Suprapubic skin (tissue), 4 donors: ENCODE data around the gene HERPUD1. TPM values are rescaled to one million over a fixed set of nuclear protein-coding genes. Genes with fewer than 3 reads are reported as not detected.
A peak's percentile ranks its signal among the peaks of the same experiment; 100 is the strongest.

Experiments used
- DNase-seq, 2 donors: peaks; one replicate each; pipeline ENCODE4 v3.0.0-alpha.2; 2019; ENCODE audit warnings: low spot score in 2 of 2
- H3K27ac ChIP-seq: fragments of 200-600 bp; sonication (generic); one replicate; pipeline ENCODE4 v1.5.1; 2019
- H3K27me3 ChIP-seq: fragments of 200-600 bp; sonication (generic); one replicate; pipeline ENCODE4 v1.5.1; 2019
- H3K36me3 ChIP-seq: fragments of 200-600 bp; sonication (generic); one replicate; pipeline ENCODE4 v1.5.1; 2019
- H3K4me1 ChIP-seq: fragments of 200-600 bp; sonication (generic); one replicate; pipeline ENCODE4 v1.5.1; 2019
- H3K4me3 ChIP-seq: fragments of 200-600 bp; sonication (generic); one replicate; pipeline ENCODE4 v1.5.1; 2019; ENCODE audit warnings: mild to moderate bottlenecking
- H3K9me3 ChIP-seq: fragments of 200-600 bp; sonication (generic); one replicate; pipeline ENCODE4 v1.5.1; 2019
- CTCF ChIP-seq, 2 donors: fragments of 200-600 bp in 1 of 2; fragments of 450-650 bp in 1 of 2; sonication (generic) in 1 of 2; IDR thresholded peaks; one replicate each; pipeline ENCODE4 v1.5.1; 2016 to 2019; ENCODE audit warnings: antibody characterized with exemption in 2 of 2, mild to moderate bottlenecking in 1 of 2, moderate library complexity in 1 of 2
- EP300 ChIP-seq: sonication (generic); formaldehyde crosslinking; IDR thresholded peaks from one replicate; pipeline ENCODE4 v1.6.1; 2017; ENCODE audit warnings: antibody characterized with exemption
- POLR2A ChIP-seq, 2 donors: fragments of 450-650 bp; IDR thresholded peaks; one replicate each; pipeline ENCODE4 v1.6.1; 2017; ENCODE audit warnings: antibody characterized with exemption in 2 of 2, mild to moderate bottlenecking in 2 of 2, moderate library complexity in 2 of 2
- POLR2AphosphoS5 ChIP-seq, 3 donors: sonication (generic); formaldehyde crosslinking; IDR thresholded peaks; one replicate each; pipeline ENCODE4 v1.6.1; 2017; ENCODE audit warnings: antibody characterized with exemption in 3 of 3
- WGBS: methylation state at CpG from one replicate; pipeline ENCODE4 v1.1.5; 2018; 5-methylcytosine and 5-hydroxymethylcytosine counted together
- total RNA-seq, 4 donors: library from RNA; depleted of rRNA; stranded (reverse); fragments of >200 nt; gene quantifications; one replicate each; pipeline ENCODE4 v1.1.0, GENCODE V29; 2016

Gene HERPUD1
- total RNA-seq, 4 donors from 2014 or later = 146 to 246 (median 160) TPM

- Histone ChIP-seq H3K36me3 (no peaks in the 10 kb centered on the region), H3K27me3 (no peaks in the 10 kb centered on the region), H3K4me1 (peaks cover 16% of the 10 kb centered on the region), H3K9me3 (no peaks in the 10 kb centered on the region), H3K4me3 (no peak overlapping the region), H3K27ac (no peak overlapping the region)
- no peak for DNase-seq
- TF ChIP-seq POLR2A (IDR thresholded peaks at IDR 0.05) (no peak), CTCF (IDR thresholded peaks at IDR 0.05) (no peak), POLR2AphosphoS5 (IDR thresholded peaks at IDR 0.05) (no peak), EP300 (no peak)
- 97% methylated on average over 3 of the region's 3 CpGs for WGBS
These were observed 24.5 kb upstream of the HERPUD1 start for GRCh38 chr16:56907401-56907800.

GRCh38 chr16:56909527-56909979 lies 22.4 kb upstream of the HERPUD1 start:
- no peaks in the 10 kb centered on the region for H3K27me3 ChIP-seq
- H3K36me3 ChIP-seq = no peaks in the 10 kb centered on the region
- no peak for TF ChIP-seq CTCF (IDR thresholded peaks at IDR 0.05)
- no peak for TF ChIP-seq POLR2A (IDR thresholded peaks at IDR 0.05)
- no peak for TF ChIP-seq EP300
- no peak for TF ChIP-seq POLR2AphosphoS5 (IDR thresholded peaks at IDR 0.05)
- WGBS = 40% methylated on average over 7 of the region's 7 CpGs
- no peak overlapping the region for H3K27ac ChIP-seq
- no peak overlapping the region for H3K4me3 ChIP-seq
- H3K4me1 ChIP-seq = peaks cover 23% of the 10 kb centered on the region
- no peaks in the 10 kb centered on the region for H3K9me3 ChIP-seq
- no peak for DNase-seq

GRCh38 chr16:56910112-56910511 lies 21.8 kb upstream of the HERPUD1 start:
- Histone ChIP-seq H3K4me3 (no peak overlapping the region), H3K9me3 (no peaks in the 10 kb centered on the region), H3K27me3 (no peaks in the 10 kb centered on the region), H3K27ac (no peak overlapping the region), H3K36me3 (no peaks in the 10 kb centered on the region), H3K4me1 (peaks cover 28% of the 10 kb centered on the region)
- no peak for DNase-seq
- TF ChIP-seq EP300 = no peak
- TF ChIP-seq CTCF (IDR thresholded peaks at IDR 0.05) = no peak
- no peak for TF ChIP-seq POLR2A (IDR thresholded peaks at IDR 0.05)
- no peak for TF ChIP-seq POLR2AphosphoS5 (IDR thresholded peaks at IDR 0.05)
- 81% methylated on average over 5 of the region's 5 CpGs for WGBS

GRCh38 chr16:56910654-56911539 lies 21.0 kb upstream of the HERPUD1 start:
- DNase-seq = no peak

More at GRCh38 chr16:56910654-56911539, 21.0 kb upstream of the HERPUD1 start:
- Histone ChIP-seq H3K9me3 (no peaks in the 10 kb centered on the region), H3K4me3 (no peak overlapping the region), H3K36me3 (no peaks in the 10 kb centered on the region), H3K27ac (peak overlapping the region; percentile 51), H3K27me3 (no peaks in the 10 kb centered on the region), H3K4me1 (peaks cover 34% of the 10 kb centered on the region)
- TF ChIP-seq POLR2A (IDR thresholded peaks at IDR 0.05) (no peak), CTCF (IDR thresholded peaks at IDR 0.05) (no peak), POLR2AphosphoS5 (IDR thresholded peaks at IDR 0.05) (no peak), EP300 (no peak)
- WGBS = 78% methylated on average over 12 of the region's 12 CpGs
